ENCODE results near the gene MYLK.

DNA sequence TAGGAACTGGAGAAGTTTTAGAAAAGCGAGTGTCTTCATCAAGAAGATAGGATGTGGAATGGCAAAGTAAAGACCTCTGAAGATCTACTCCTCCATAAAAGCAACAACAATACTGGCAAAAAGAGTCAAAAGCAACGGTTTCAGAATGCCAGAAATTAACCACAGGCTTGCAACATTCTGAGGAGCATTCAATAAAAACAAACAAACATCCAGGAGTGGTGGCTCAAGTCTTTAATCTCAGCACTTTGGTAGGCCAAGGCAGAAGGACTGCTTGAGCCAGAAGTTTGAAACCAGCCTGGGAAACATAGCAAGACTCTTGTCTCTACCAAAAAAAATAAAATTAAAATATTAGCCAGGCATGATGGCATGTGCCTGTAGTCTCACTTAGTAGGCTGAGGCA, 156.1 kb downstream of the MYLK start:
- TF ChIP-seq, protein P1, sequence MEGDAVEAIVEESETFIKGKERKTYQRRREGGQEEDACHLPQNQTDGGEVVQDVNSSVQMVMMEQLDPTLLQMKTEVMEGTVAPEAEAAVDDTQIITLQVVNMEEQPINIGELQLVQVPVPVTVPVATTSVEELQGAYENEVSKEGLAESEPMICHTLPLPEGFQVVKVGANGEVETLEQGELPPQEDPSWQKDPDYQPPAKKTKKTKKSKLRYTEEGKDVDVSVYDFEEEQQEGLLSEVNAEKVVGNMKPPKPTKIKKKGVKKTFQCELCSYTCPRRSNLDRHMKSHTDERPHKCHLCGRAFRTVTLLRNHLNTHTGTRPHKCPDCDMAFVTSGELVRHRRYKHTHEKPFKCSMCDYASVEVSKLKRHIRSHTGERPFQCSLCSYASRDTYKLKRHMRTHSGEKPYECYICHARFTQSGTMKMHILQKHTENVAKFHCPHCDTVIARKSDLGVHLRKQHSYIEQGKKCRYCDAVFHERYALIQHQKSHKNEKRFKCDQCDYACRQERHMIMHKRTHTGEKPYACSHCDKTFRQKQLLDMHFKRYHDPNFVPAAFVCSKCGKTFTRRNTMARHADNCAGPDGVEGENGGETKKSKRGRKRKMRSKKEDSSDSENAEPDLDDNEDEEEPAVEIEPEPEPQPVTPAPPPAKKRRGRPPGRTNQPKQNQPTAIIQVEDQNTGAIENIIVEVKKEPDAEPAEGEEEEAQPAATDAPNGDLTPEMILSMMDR (IDR thresholded peaks at IDR 0.05): no peak
- no peak for TF ChIP-seq POLR2A (IDR thresholded peaks at IDR 0.05)
